Upper lobe of left lung (tissue), 6 donors: ENCODE results near the gene CCDC57. TPM values are rescaled to one million over a fixed set of nuclear protein-coding genes. Genes with fewer than 3 reads are reported as not detected.

ENCODE experiments used
- ATAC-seq, 2 donors: fragments of 200-7000 bp; cut with Tn5 transposase; one replicate each; pipeline ENCODE4 v1.9.1; 2022; ENCODE audit warnings: mild to moderate bottlenecking in 2 of 2, moderate library complexity in 2 of 2; ENCODE audit not compliant: low FRiP score in 2 of 2
- DNase-seq, 2 donors: peaks; one replicate each; pipeline ENCODE4 v3.0.0-alpha.2; 2019 to 2020
- H3K27ac ChIP-seq, 4 donors: fragments of 200-600 bp; sonication (generic); one replicate each; pipeline ENCODE4 v1.5.1; 2016 to 2019
- H3K27me3 ChIP-seq, 4 donors: fragments of 200-600 bp; sonication (generic); one replicate each; pipeline ENCODE4 v1.5.1; 2017 to 2019
- H3K36me3 ChIP-seq, 4 donors: fragments of 200-600 bp; sonication (generic); one replicate each; pipeline ENCODE4 v1.5.1; 2016 to 2019
- H3K4me1 ChIP-seq, 4 donors: fragments of 200-600 bp; sonication (generic); one replicate each; pipeline ENCODE4 v1.5.1; 2018 to 2019
- H3K4me3 ChIP-seq, 4 donors: fragments of 200-600 bp; sonication (generic); one replicate each; pipeline ENCODE4 v1.5.1; 2017 to 2019; ENCODE audit warnings: mild to moderate bottlenecking in 2 of 4, moderate library complexity in 1 of 4
- H3K9me3 ChIP-seq, 4 donors: fragments of 200-600 bp; sonication (generic); one replicate each; pipeline ENCODE4 v1.5.1; 2018 to 2019
- CTCF ChIP-seq, 6 experiments: fragments of 450-650 bp in 4 of 6; fragments of 200-600 bp in 2 of 6; sonication (generic) in 2 of 6; IDR thresholded peaks; one replicate each; pipeline ENCODE4 v1.5.1; 2016 to 2019; ENCODE audit warnings: antibody characterized with exemption in 6 of 6
- EP300 ChIP-seq, 4 donors: sonication (generic); formaldehyde crosslinking; IDR thresholded peaks; one replicate each; pipeline ENCODE4 v1.5.1; 2017; ENCODE audit warnings: antibody characterized with exemption in 4 of 4, control low read depth in 2 of 4
- POLR2A ChIP-seq, 4 donors: fragments of 450-650 bp; IDR thresholded peaks; one replicate each; pipeline ENCODE4 v1.5.1; 2016 to 2017; ENCODE audit warnings: antibody characterized with exemption in 4 of 4, mild to moderate bottlenecking in 2 of 4
- POLR2AphosphoS5 ChIP-seq, 2 donors: sonication (generic); formaldehyde crosslinking; IDR thresholded peaks; one replicate each; pipeline ENCODE4 v1.5.1; 2017; ENCODE audit warnings: antibody characterized with exemption in 2 of 2
- WGBS, 2 donors: methylation state at CpG; one replicate each; pipeline ENCODE4 v1.1.5; 2017 to 2018; 5-methylcytosine and 5-hydroxymethylcytosine counted together
- total RNA-seq, 6 donors: library from RNA; depleted of rRNA in 4 of 6; stranded (reverse); fragments of >200 nt in 4 of 6; gene quantifications; one replicate each; pipeline versions ENCODE4 v1.1.0 to v1.2.1, GENCODE V29; 2016 to 2021
- donor health status: DM: no; HTN: no; CAD: no; lungs with moderate emphysema.
- donor health status: DM: no; HTN: yes; CAD: no; lungs with severe emphysema.

The CCDC57 gene
- total RNA-seq, 6 donors from 2014 or later = 52.9 to 204 (median 71.8) TPM

GRCh38 chr17:82205720-82206508 lies 6.7 kb downstream of the CCDC57 start:
- Histone ChIP-seq H3K27ac (peak overlapping the region; percentile 74 to 87 (median 82)), H3K4me1 (peaks cover 9 to 17% (median 12%) of the 10 kb centered on the region in 4 donors), H3K9me3 (no peaks in the 10 kb centered on the region), H3K36me3 (peaks cover 0 to 4% (median 0%) of the 10 kb centered on the region in 4 donors), H3K27me3 (no peaks in the 10 kb centered on the region), H3K4me3 (peak overlapping the region in 1 of 4 donors; percentile 12)
- WGBS, 2 donors = 17 to 37% methylated on average over 6 to 21 of the region's 21 CpGs
- peak; percentile 75 to 90 for TF ChIP-seq POLR2AphosphoS5 (IDR thresholded peaks at IDR 0.05)
- peak; percentile 86 to 97 (median 94) for TF ChIP-seq CTCF (IDR thresholded peaks at IDR 0.05)
- TF ChIP-seq EP300 (IDR thresholded peaks at IDR 0.05) = no peak
- TF ChIP-seq POLR2A (IDR thresholded peaks at IDR 0.05) = peak in 3 of 4 donors; percentile 39 to 82 (median 55)
- ATAC-seq = peak; percentile 88 to 94
- peak; percentile 89 to 92 for DNase-seq

- WGBS, 2 donors = 75 to 83% methylated on average over 19 to 25 of the region's 25 CpGs
- H3K4me3 ChIP-seq = no peak overlapping the region
- no peaks in the 10 kb centered on the region for H3K27me3 ChIP-seq
- ATAC-seq = peak; percentile 8 to 74
- DNase-seq = no peak
- peak overlapping the region in 2 of 4 donors; percentile 85 to 87 for H3K27ac ChIP-seq
- H3K9me3 ChIP-seq = no peaks in the 10 kb centered on the region
- H3K4me1 ChIP-seq = peaks cover 9 to 16% (median 12%) of the 10 kb centered on the region in 4 donors
- TF ChIP-seq EP300 (IDR thresholded peaks at IDR 0.05) (no peak), CTCF (IDR thresholded peaks at IDR 0.05) (no peak), POLR2AphosphoS5 (IDR thresholded peaks at IDR 0.05) (no peak)
- H3K36me3 ChIP-seq = peaks cover 0 to 8% (median 3%) of the 10 kb centered on the region in 4 donors
These were observed 7.6 kb downstream of the CCDC57 start for GRCh38 chr17:82204831-82205719.

GRCh38 chr17:82203920-82204319 lies 8.7 kb downstream of the CCDC57 start:
- H3K9me3 ChIP-seq = no peaks in the 10 kb centered on the region
- WGBS, 2 donors = 89 to 91% methylated on average over 17 to 19 of the region's 19 CpGs
- peaks cover 0 to 15% (median 6%) of the 10 kb centered on the region in 4 donors for H3K36me3 ChIP-seq
- peaks cover 9 to 16% (median 12%) of the 10 kb centered on the region in 4 donors for H3K4me1 ChIP-seq
- no peak overlapping the region for H3K27ac ChIP-seq
- DNase-seq = peak in 1 of 2 donors; percentile 57
- no peak overlapping the region for H3K4me3 ChIP-seq
- no peak for ATAC-seq
- TF ChIP-seq EP300 (IDR thresholded peaks at IDR 0.05) (no peak), POLR2AphosphoS5 (IDR thresholded peaks at IDR 0.05) (no peak), CTCF (IDR thresholded peaks at IDR 0.05) (no peak), POLR2A (IDR thresholded peaks at IDR 0.05) (no peak)
- H3K27me3 ChIP-seq = no peaks in the 10 kb centered on the region

- no peak for DNase-seq
- Histone ChIP-seq H3K27me3 (no peaks in the 10 kb centered on the region), H3K4me1 (peaks cover 9 to 16% (median 12%) of the 10 kb centered on the region in 4 donors), H3K4me3 (no peak overlapping the region), H3K36me3 (peaks cover 0 to 19% (median 7%) of the 10 kb centered on the region in 4 donors), H3K9me3 (no peaks in the 10 kb centered on the region), H3K27ac (no peak overlapping the region)
- ATAC-seq = no peak
- 67 to 75% methylated on average over 10 of the region's 10 CpGs for WGBS, 2 donors
- TF ChIP-seq CTCF (IDR thresholded peaks at IDR 0.05) (no peak), EP300 (IDR thresholded peaks at IDR 0.05) (no peak), POLR2A (IDR thresholded peaks at IDR 0.05) (no peak), POLR2AphosphoS5 (IDR thresholded peaks at IDR 0.05) (no peak)
These were observed 9.7 kb downstream of the CCDC57 start for GRCh38 chr17:82202981-82203380.
